CD4-positive, alpha-beta T cell treated with Interleukin-12 subunit alpha and Interleukin-12 subunit beta, for 1 hour (primary cell): ENCODE results near the gene P2RY6.

Source experiments
- DNase-seq: peaks from one replicate; pipeline ENCODE4 v3.0.0-alpha.2; 2020

The P2RY6 gene

GRCh38 chr11:73281796-73282660 is 9.9 kb downstream of the P2RY6 start:
- no peak for DNase-seq

DNA sequence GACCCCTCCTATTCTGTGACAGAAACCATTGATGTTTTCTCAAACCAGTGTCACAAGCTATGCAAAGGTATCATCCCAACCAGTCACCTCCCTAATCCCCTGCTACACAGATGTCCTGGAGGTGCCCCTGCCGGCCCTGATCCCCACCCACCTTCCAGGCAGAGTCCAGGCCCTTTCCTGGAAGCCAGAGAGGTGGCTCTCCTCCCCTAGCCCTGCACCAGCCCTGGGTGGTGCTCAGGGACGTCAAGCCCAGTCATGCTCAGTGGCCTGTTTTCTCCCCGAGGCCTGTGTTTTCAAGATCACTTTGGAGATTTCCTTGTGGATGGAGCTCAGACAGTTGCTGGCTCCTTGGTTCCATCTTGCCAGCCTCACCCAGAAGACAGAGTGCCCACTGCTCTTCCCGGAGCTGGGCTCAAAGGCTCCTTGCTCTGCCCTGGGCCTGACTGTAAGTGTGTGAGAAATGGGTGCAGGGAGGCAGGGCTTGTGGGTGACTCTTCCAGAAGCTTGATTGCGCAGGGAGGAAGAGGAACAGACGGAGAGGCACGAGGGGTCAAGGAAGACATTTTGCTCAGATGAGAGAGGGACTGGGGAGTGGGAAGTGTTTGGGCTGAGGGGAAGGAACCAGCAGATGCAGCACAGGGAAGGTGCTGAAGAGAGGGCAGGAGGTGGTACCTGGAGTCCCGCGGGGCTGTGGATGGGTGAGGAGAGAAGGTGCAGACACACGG is 11.3 kb downstream of the P2RY6 start:
- no peak for DNase-seq

DNA sequence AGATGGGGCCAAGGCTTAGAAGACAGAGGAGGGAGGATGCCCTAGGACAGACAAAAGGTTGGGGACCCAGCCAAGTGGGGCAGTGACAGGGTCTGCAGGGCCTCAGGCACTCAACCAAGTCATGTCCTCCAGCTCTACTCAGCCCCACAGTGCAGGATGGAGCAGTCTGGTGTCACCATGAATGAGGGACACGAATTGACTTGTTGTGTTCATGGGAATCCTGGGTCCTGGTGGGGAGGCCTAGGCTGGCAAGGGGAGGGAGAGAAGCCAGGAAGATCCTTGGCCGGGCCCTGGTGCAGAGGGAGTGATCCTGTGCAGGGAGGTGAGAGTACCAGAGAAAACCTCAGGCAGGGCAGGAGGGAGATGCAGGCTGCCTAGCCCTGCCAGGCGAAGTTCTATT is 12.0 kb downstream of the P2RY6 start:
- DNase-seq, result no peak

DNA sequence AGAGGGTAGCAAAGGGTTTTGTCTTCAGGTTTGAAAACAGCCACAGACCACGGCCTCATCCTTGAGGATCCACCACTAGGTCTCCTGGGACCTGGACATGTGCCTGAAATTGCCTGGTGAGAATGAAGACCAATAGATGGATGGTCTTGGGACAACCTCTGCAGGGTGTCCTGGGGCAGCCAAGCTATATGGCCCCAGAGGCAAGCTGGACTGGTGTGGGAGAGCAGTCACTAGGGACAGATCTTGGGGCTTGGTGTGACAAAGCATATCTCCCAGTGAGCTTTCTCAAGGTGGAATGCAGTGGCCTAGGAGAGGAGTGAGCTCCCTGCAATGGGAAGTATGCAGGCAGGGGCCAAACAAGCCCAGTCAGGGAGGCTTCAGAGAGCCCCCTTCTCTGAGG is 13.6 kb downstream of the P2RY6 start:
- DNase-seq, result no peak

- DNase-seq, result no peak
These were observed 14.2 kb downstream of the P2RY6 start for GRCh38 chr11:73286240-73286810.

- no peak for DNase-seq
These were observed 15.4 kb downstream of the P2RY6 start for GRCh38 chr11:73287400-73288101.

GRCh38 chr11:73288192-73288872 is 16.2 kb downstream of the P2RY6 start:
- DNase-seq, result no peak

- peak; percentile 63 for DNase-seq
These were observed 17.0 kb downstream of the P2RY6 start for GRCh38 chr11:73288873-73289707.

DNA sequence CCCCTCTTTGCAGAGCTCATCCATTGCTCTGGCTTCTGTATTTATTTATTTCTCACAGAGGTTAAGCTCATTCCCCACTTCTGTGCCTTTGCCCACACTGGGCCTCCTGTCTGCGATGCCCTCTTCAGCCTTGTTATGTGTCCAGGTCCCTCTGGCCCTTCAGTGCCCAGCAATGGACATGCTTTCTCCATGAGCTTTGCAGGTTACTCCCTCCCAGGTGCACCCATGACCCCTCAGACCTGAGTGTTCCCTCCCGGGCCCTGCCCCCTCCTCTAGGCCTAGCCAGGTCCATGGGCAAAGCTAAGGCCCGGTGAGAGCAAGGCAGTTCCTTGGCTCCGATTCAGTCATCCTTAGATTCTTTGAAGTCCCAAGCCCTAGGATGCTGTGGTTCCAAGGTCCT is 18.4 kb downstream of the P2RY6 start:
- no peak for DNase-seq

GRCh38 chr11:73291196-73291595 is 19.1 kb downstream of the P2RY6 start:
- DNase-seq, result no peak

DNA sequence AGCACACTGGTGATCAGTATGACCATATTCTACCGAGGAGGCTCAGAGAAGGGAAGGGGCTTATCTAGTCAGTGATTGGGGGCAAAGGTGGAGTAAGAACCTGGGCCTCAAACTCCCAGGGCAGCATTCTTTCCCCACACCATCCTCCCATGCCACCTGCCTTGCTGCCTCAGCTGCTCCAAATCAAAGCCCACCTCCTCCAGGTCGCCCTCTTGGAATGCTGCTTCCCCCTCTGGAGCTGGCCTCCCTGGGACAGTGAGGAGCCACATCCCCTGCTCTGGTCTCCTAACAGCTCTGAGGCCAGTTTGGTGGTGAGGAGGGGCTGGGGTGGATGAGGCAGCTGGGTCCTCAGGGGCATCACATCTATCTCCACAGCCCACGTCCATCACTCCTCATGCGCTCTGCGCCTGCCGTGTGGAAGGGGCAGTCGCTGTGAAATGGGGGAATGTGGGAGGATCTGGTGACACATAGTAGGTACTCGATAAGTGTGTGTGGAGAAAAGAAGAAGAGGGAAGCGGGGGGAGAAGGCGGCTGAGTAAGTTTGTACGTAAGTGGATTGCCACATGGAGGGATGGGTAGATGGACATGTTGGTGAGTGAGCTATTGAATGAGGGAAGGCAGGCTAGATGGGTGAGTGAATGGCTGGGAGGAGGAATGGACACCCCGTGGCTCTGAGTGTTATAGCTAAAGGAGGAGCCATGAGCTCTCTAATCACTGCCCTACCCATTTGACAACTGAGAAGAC is 19.8 kb downstream of the P2RY6 start:
- DNase-seq, result no peak

DNA sequence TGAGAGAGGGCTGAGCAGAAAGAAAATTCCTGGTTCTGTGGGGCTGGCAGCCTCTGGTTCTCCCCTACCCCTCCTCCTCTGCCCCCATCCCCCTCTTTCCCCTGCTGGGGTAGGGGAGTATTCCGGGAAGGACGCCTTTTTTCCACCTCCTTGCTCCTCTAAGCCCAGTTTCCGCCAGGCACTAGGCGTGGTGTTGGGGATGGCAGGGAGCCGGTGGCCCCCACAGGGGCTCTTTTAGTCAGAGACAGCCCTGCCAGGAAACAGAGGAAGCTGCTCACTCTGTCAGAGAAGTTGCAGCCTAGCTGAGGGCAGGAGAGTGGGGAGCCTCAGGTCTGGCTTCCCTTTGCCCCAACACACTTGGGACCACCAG is 20.4 kb downstream of the P2RY6 start:
- DNase-seq, result no peak

DNA sequence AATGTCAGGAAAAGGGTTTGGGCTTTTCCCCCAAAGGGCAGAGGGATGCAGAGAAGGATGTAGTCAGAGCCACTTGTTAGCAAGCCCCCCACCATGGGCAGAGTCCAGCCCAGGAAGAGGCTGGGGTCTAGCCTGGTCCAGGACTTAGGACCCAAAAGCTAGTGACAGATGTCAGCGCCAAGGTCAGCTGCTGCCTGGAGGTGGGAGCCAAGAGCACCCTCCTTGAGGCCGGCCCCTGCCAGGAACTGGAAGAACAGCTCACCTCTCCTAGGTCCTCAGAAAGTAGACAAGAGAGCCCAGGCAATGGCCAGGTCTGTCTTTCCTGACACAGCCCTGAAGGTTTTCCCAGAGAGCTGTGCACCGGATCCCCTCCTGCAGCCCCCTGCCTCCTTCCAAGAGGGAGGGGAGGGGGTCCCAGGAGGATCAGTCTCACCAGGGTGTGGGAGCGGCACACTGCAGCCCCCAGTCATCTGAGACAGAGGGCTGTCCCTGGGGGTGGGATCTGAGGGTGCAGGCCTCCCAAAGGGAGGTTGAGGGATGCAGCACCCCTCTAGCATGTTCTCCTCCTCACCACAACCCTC is 21.3 kb downstream of the P2RY6 start:
- no peak for DNase-seq

DNA sequence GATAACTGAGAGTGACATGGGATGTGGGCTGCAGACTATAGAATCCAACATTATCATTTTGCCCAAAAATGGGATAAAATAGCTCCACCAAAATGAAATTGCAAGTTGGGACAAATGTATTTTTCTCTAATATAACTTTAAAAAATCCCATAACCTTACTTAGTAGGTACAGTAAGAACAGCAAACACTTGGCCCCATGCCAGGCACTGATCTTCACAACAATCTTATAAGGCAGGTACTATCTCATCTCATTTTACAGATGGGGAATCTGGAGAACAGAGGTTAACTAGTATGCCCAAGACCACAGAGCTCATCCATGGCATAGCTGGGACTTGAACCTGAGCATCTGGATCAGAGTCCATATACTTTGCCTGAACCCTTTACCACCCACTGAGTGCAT is 22.5 kb downstream of the P2RY6 start:
- no peak for DNase-seq

- peak; percentile 73 for DNase-seq
These were observed 23.3 kb downstream of the P2RY6 start for GRCh38 chr11:73295241-73295995.

DNA sequence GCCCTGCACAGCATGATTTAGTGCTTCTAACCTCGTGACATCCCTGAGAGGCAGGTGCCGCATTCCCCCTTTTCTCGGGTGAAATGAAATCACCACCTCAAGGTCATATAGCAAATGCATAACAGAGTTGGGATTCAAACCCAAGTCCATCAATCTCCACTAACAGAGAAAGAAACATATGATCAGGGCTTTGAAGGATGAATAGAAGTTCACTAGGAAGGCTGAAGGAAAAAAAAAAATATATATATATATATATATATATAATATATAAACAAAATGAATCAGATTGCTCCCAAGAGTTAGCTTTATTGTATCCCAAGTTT is 23.8 kb downstream of the P2RY6 start:
- DNase-seq, result no peak

GRCh38 chr11:73296501-73297230 is 24.5 kb downstream of the P2RY6 start:
- DNase-seq, result no peak

DNA sequence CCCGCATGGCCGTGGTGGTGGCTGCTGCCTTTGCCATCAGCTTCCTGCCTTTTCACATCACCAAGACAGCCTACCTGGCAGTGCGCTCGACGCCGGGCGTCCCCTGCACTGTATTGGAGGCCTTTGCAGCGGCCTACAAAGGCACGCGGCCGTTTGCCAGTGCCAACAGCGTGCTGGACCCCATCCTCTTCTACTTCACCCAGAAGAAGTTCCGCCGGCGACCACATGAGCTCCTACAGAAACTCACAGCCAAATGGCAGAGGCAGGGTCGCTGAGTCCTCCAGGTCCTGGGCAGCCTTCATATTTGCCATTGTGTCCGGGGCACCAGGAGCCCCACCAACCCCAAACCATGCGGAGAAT is 25.1 kb downstream of the P2RY6 start:
- DNase-seq, result no peak

DNA sequence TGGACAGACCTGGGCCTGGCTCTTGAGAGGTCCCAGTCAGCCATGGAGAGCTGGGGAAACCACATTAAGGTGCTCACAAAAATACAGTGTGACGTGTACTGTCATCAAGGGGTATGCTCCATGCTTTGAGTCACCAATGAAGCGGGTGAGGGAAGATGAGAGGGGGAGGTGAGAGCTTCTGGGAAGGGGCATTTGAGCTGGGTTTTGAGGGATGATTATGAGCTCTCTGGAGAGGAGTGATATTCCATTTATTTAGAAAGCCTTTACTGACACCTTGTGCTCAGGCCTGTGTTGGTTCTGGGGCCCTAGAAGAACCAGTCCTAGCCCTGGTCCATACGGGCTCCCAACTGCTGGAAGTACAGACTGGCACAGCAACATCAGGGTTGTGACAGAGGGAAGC is 25.6 kb downstream of the P2RY6 start:
- no peak for DNase-seq

DNA sequence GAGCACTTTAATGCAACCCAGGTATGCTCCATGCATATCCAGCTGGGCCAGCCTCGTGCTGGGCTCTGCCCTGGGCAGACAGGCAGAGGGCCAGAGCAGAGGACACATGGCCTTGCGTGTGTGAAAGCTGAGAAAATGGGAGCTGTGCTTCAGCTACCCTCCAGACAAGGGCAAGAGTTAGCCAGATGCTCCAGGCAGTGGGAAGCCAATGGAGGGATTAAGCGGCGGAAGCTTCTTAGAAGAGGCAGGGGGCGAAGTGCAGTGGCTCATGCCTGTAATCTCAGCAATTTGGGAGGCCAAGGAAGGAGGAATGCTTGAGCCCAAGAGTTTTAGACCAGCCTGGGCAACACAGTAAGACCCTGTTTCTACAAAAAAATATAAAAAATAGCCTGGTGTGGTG is 26.1 kb downstream of the P2RY6 start:
- no peak for DNase-seq
